PFSK-1 (cell line): Measurements from ENCODE around the gene MCRS1.

Experiments used
- POLR2AphosphoS5 ChIP-seq: IDR thresholded peaks from 2 replicates; pipeline ENCODE4 v1.6.1; 2012; ENCODE audit warnings: low read depth, mild to moderate bottlenecking, control low read depth, low read length, moderate library complexity
- REST ChIP-seq, 2 experiments: IDR thresholded peaks; 2 replicates each; pipeline versions ENCODE4 v1.6.1 to v1.8.0; 2011 to 2012; ENCODE audit warnings: low read depth in 2 of 2, low read length in 2 of 2, control low read depth in 1 of 2, inconsistent platforms in 1 of 2, mild to moderate bottlenecking in 1 of 2, moderate library complexity in 1 of 2; ENCODE audit not compliant: insufficient read depth in 1 of 2
- SIN3A ChIP-seq: IDR thresholded peaks from 2 replicates; pipeline ENCODE4 v1.6.1; 2012; ENCODE audit warnings: mild to moderate bottlenecking, low read length, moderate library complexity, borderline replicate concordance; ENCODE audit not compliant: insufficient read depth
- TAF1 ChIP-seq: IDR thresholded peaks from 2 replicates; pipeline ENCODE4 v1.6.1; 2012; ENCODE audit warnings: low read length, control low read depth, borderline replicate concordance; ENCODE audit not compliant: insufficient read depth

- TF ChIP-seq POLR2AphosphoS5 (no peak), TAF1 (no peak), SIN3A (no peak), REST (IDR thresholded peaks at IDR 0.05; ENCODE audit: insufficient read depth in 1 of 2, low read depth in 2 of 2, low read length in 2 of 2) (no peak)
These were observed 9.8 kb upstream of the MCRS1 start for GRCh38 chr12:49577589-49578315.
